GM18508 (cell line): Measurements from ENCODE around the gene NAGK.
"Not testable (repeated sequence)": the region's sequence is repeated elsewhere in the genome, so short reads cannot be mapped to it uniquely, and the experiment has no call there.

Experiments
- ATAC-seq: cut with Tn5 transposase; IDR thresholded peaks from one replicate; pipeline ENCODE4 v1.9.1; 2021; ENCODE audit warnings: moderate number of reproducible peaks; ENCODE audit not compliant: insufficient read depth, unreplicated experiment

NAGK gene

GRCh38 chr2:71068218-71069035 lies at the start of gene NAGK:
Gene NAGK, plus strand, starts transcription at chr2:71068648. Its CDS starts 36 bp downstream, at chr2:71068684.
- peak; percentile 37 for ATAC-seq

- ATAC-seq = not testable (repeated sequence)
These were observed 48.5 kb upstream of the NAGK start for GRCh38 chr2:71019989-71020388.

- not testable (repeated sequence) for ATAC-seq
These were observed 47.1 kb upstream of the NAGK start for GRCh38 chr2:71021394-71021793.

- not testable (repeated sequence) for ATAC-seq
These were observed 44.8 kb upstream of the NAGK start for GRCh38 chr2:71023553-71024243.

- not testable (repeated sequence) for ATAC-seq
These were observed 32.2 kb upstream of the NAGK start for GRCh38 chr2:71036296-71036695.

GRCh38 chr2:71042287-71042686 lies 26.2 kb upstream of the NAGK start:
- no peak for ATAC-seq

- ATAC-seq = no peak
These were observed 24.7 kb upstream of the NAGK start for GRCh38 chr2:71043531-71044407.

GRCh38 chr2:71045151-71045550 lies 23.3 kb upstream of the NAGK start:
- no peak for ATAC-seq

- ATAC-seq = no peak
These were observed 22.4 kb upstream of the NAGK start for GRCh38 chr2:71045865-71046548.

- no peak for ATAC-seq
These were observed 20.4 kb upstream of the NAGK start for GRCh38 chr2:71048096-71048495.

GRCh38 chr2:71049704-71050360 lies 18.6 kb upstream of the NAGK start:
- not testable (repeated sequence) for ATAC-seq

GRCh38 chr2:71055206-71055740 lies 13.2 kb upstream of the NAGK start:
- ATAC-seq = not testable (repeated sequence)

- ATAC-seq = no peak
These were observed 8.2 kb upstream of the NAGK start for GRCh38 chr2:71060211-71060610.

GRCh38 chr2:71060871-71061270 lies 7.6 kb upstream of the NAGK start:
- ATAC-seq = no peak

GRCh38 chr2:71063216-71063615 lies 5.2 kb upstream of the NAGK start:
- no peak for ATAC-seq

GRCh38 chr2:71064110-71064611 lies 4.3 kb upstream of the NAGK start:
- ATAC-seq = no peak

- ATAC-seq = no peak
These were observed 3.5 kb upstream of the NAGK start for GRCh38 chr2:71064754-71065621.

- no peak for ATAC-seq
These were observed 1.6 kb upstream of the NAGK start for GRCh38 chr2:71066856-71067255.
